ENCODE measurements around the gene PERM1. TPM values are rescaled to one million over a fixed set of nuclear protein-coding genes. Genes with fewer than 3 reads are reported as not detected.

Gene PERM1
- total and polyA plus RNA-seq, 2 donors (not counting 1 experiment from before 2014, with no cell fraction given), result not detected

- H4K20me1 ChIP-seq (ENCODE audit: control insufficient read depth, insufficient read depth, low read length, poor library complexity, severe bottlenecking), result no peaks in the 10 kb centered on the region
- Mint-ChIP-seq H3K27ac (peak overlapping the region; percentile 20), H3K4me3 (peak overlapping the region; percentile 29), H3K9me3 (ENCODE audit: insufficient read depth) (no peaks in the 10 kb centered on the region), H3K4me1 (peaks cover 4% of the 10 kb centered on the region), H3K27me3 (no peaks in the 10 kb centered on the region)
- WGBS (ENCODE audit: insufficient coverage), result 84% methylated on average over 27 of the region's 27 CpGs
- intact Hi-C loops (cut with micrococcal nuclease), result no loop called here
- no peaks in the 10 kb centered on the region for H3K36me3 ChIP-seq (replicated peaks in 1 of 2; ENCODE audit: control extremely low read depth in 1 of 2, control insufficient read depth in 1 of 2, extremely low read depth in 1 of 2, insufficient read depth in 2 of 2, low read length in 1 of 2)
- POLR2A ChIA-PET, result interaction anchor here (1.0 kb wide), 1 partner anchor 9 kb away, joined by 3 read pairs; no protein-coding TSS in a partner anchor
- H3K4me2 ChIP-seq (replicated peaks; ENCODE audit: low read depth, low read length, poor library complexity, severe bottlenecking), result no peak overlapping the region
- peaks cover 9 to 21% of the 10 kb centered on the region in 2 donors for H3K4me1 ChIP-seq (ENCODE audit: control insufficient read depth in 2 of 2, insufficient read depth in 2 of 2, low read length in 2 of 2)
- peaks cover 0 to 22% (median 6%) of the 10 kb centered on the region in 4 experiments for H3K27me3 ChIP-seq (replicated peaks in 1 of 4; ENCODE audit: control extremely low read depth in 1 of 4, control insufficient read depth in 3 of 4, insufficient read depth in 4 of 4, low read length in 3 of 4)
- H3K79me2 ChIP-seq (ENCODE audit: control insufficient read depth, insufficient read depth, low read length), result no peaks in the 10 kb centered on the region
- H2AFZ ChIP-seq (ENCODE audit: insufficient read depth, low read depth, low read length, poor library complexity, severe bottlenecking), result no peak overlapping the region
- DNase-seq (no peak), ATAC-seq (ENCODE audit: low read depth) (no peak)
- H3K9ac ChIP-seq (ENCODE audit: low read length), result no peak overlapping the region
- no peak overlapping the region for H3K27ac ChIP-seq (ENCODE audit: low read length in 2 of 2)
- no peaks in the 10 kb centered on the region for H3K9me3 ChIP-seq (ENCODE audit: control extremely low read depth in 1 of 3, control insufficient read depth in 2 of 3, insufficient read depth in 1 of 3, low read length in 2 of 3)
- no peak overlapping the region for H3K4me3 ChIP-seq (ENCODE audit: control extremely low read depth in 1 of 5, extremely low read depth in 1 of 5, insufficient read depth in 1 of 5, low read depth in 2 of 5, low read length in 4 of 5)
- TF ChIP-seq CTCF (IDR thresholded peaks at IDR 0.05) (no peak), EZH2 (IDR thresholded peaks at IDR 0.05; ENCODE audit: borderline replicate concordance, insufficient read depth, low read depth, low read length, poor library complexity, severe bottlenecking) (no peak)
- CTCF ChIA-PET, result interaction anchor here (1.0 to 1.5 kb wide), 2 partner anchors 10 to 38 kb away, joined by 4 to 6 read pairs; no protein-coding TSS in a partner anchor
Observed at GRCh38 chr1:1022302-1023009, 40.6 kb upstream of the PERM1 start.

GRCh38 chr1:1021920-1022259 is 40.0 kb upstream of the PERM1 start:
- H3K9ac ChIP-seq (ENCODE audit: low read length), result no peak overlapping the region
- H3K9me3 ChIP-seq (ENCODE audit: control extremely low read depth in 1 of 3, control insufficient read depth in 2 of 3, insufficient read depth in 1 of 3, low read length in 2 of 3), result no peaks in the 10 kb centered on the region
- 76% methylated on average over 10 of the region's 10 CpGs for WGBS (ENCODE audit: insufficient coverage)
- H3K27ac Mint-ChIP-seq, result no peak overlapping the region
- H3K4me1 ChIP-seq (ENCODE audit: control insufficient read depth in 2 of 2, insufficient read depth in 2 of 2, low read length in 2 of 2), result peaks cover 9 to 21% of the 10 kb centered on the region in 2 donors
- peak overlapping the region; percentile 29 for H3K4me3 Mint-ChIP-seq
- H3K4me2 ChIP-seq (replicated peaks; ENCODE audit: low read depth, low read length, poor library complexity, severe bottlenecking), result no peak overlapping the region
- TF ChIP-seq CTCF (IDR thresholded peaks at IDR 0.05), result no peak
- TF ChIP-seq EZH2 (IDR thresholded peaks at IDR 0.05; ENCODE audit: borderline replicate concordance, insufficient read depth, low read depth, low read length, poor library complexity, severe bottlenecking), result no peak
- ATAC-seq (ENCODE audit: low read depth), result no peak
- POLR2A ChIA-PET, result interaction anchor here (0.6 to 1.0 kb wide), 2 partner anchors 9 to 98 kb away, joined by 3 to 4 read pairs; no protein-coding TSS in a partner anchor
- no peaks in the 10 kb centered on the region for H3K79me2 ChIP-seq (ENCODE audit: control insufficient read depth, insufficient read depth, low read length)
- no peak overlapping the region for H3K4me3 ChIP-seq (ENCODE audit: control extremely low read depth in 1 of 5, extremely low read depth in 1 of 5, insufficient read depth in 1 of 5, low read depth in 2 of 5, low read length in 4 of 5)
- no peaks in the 10 kb centered on the region for H3K36me3 ChIP-seq (replicated peaks in 1 of 2; ENCODE audit: control extremely low read depth in 1 of 2, control insufficient read depth in 1 of 2, extremely low read depth in 1 of 2, insufficient read depth in 2 of 2, low read length in 1 of 2)
- H3K27me3 ChIP-seq (replicated peaks in 1 of 4; ENCODE audit: control extremely low read depth in 1 of 4, control insufficient read depth in 3 of 4, insufficient read depth in 4 of 4, low read length in 3 of 4), result peaks cover 0 to 22% (median 6%) of the 10 kb centered on the region in 4 experiments
- H3K4me1 Mint-ChIP-seq, result peaks cover 4% of the 10 kb centered on the region
- intact Hi-C loops (cut with micrococcal nuclease), result no loop called here
- CTCF ChIA-PET, result interaction anchor here (1.0 to 1.5 kb wide), 2 partner anchors 11 to 37 kb away, joined by 4 to 6 read pairs; no protein-coding TSS in a partner anchor
- H2AFZ ChIP-seq (ENCODE audit: insufficient read depth, low read depth, low read length, poor library complexity, severe bottlenecking), result no peak overlapping the region
- no peaks in the 10 kb centered on the region for H3K27me3 Mint-ChIP-seq
- no peaks in the 10 kb centered on the region for H3K9me3 Mint-ChIP-seq (ENCODE audit: insufficient read depth)
- H4K20me1 ChIP-seq (ENCODE audit: control insufficient read depth, insufficient read depth, low read length, poor library complexity, severe bottlenecking), result no peaks in the 10 kb centered on the region
- no peak for DNase-seq
- no peak overlapping the region for H3K27ac ChIP-seq (ENCODE audit: low read length in 2 of 2)
